Cardiac muscle cell (in vitro differentiated cells and primary cell): Measurements from ENCODE around the gene INSR. TPM values are rescaled to one million over a fixed set of nuclear protein-coding genes. Genes with fewer than 3 reads are reported as not detected.

Source experiments
- DNase-seq, 2 donors: peaks; one replicate each; pipeline versions ENCODE4 v3.0.0 to v3.0.0-alpha.2; 2010 to 2017; ENCODE audit warnings: low read depth in 1 of 2, low spot score in 1 of 2
- H3K27ac ChIP-seq: fragments of 200-600 bp; sonication (generic); 2 replicates; pipeline ENCODE4 v1.5.1; 2016
- H3K27me3 ChIP-seq: fragments of 200-600 bp; sonication (generic); 2 replicates; pipeline ENCODE4 v1.6.0; 2016; ENCODE audit warnings: control low read depth
- H3K36me3 ChIP-seq: fragments of 200-600 bp; sonication (generic); 2 replicates; pipeline ENCODE4 v1.5.1; 2016; ENCODE audit warnings: control low read depth
- H3K4me1 ChIP-seq: fragments of 200-600 bp; sonication (generic); 2 replicates; pipeline ENCODE4 v1.8.1; 2017; ENCODE audit warnings: low read depth, mild to moderate bottlenecking, mixed run types
- H3K4me3 ChIP-seq: fragments of 200-600 bp; sonication (generic); 2 replicates; pipeline ENCODE4 v1.5.1; 2016; ENCODE audit warnings: mild to moderate bottlenecking
- H3K9me3 ChIP-seq: fragments of 200-600 bp; sonication (generic); 2 replicates; pipeline ENCODE4 v1.5.1; 2017; ENCODE audit warnings: low read depth, mild to moderate bottlenecking, control low read depth
- CTCF ChIP-seq: IDR thresholded peaks from 2 replicates; pipeline ENCODE4 v1.5.1; 2012; ENCODE audit warnings: low read depth, mild to moderate bottlenecking, low read length
- polyA plus RNA-seq: library from polyadenylated mRNA; unstranded; fragments of >200 nt; fragmentation: Nextera tagmentation; extraction: Ambion mirVana; gene quantifications from 2 replicates; pipeline ENCODE4 v1.2.1, GENCODE V29; 2016
- total RNA-seq: library from RNA; depleted of rRNA; stranded (reverse); fragments of >200 nt; gene quantifications from 2 replicates; pipeline ENCODE4 v1.2.3, GENCODE V29; 2016

Gene INSR
- total RNA-seq: 27.8 and 34.9 TPM in 2 replicates
- 7.0 and 8.6 TPM in 2 replicates for polyA plus RNA-seq

- Histone ChIP-seq H3K36me3 (no peaks in the 10 kb centered on the region), H3K27ac (peak within 1 kb of the TSS; percentile 61), H3K27me3 (peaks cover 6% of the 10 kb centered on the region), H3K4me3 (peak within 1 kb of the TSS; percentile 84), H3K9me3 (no peaks in the 10 kb centered on the region), H3K4me1 (no peaks in the 10 kb centered on the region)
- DNase-seq: peak; percentile 91 to 94
- TF ChIP-seq CTCF: no peak
Observed at GRCh38 chr19:7293762-7294557, at the start of gene INSR. TSS of gene INSR (minus strand) at chr19:7294414. CDS start at chr19:7293891, 523 bp downstream.

- Histone ChIP-seq H3K4me3 (no peak overlapping the region), H3K4me1 (no peaks in the 10 kb centered on the region), H3K27me3 (no peaks in the 10 kb centered on the region), H3K9me3 (no peaks in the 10 kb centered on the region), H3K36me3 (no peaks in the 10 kb centered on the region), H3K27ac (no peak overlapping the region)
- TF ChIP-seq CTCF: no peak
- DNase-seq: no peak
Observed at GRCh38 chr19:7342143-7342542, 47.9 kb upstream of the INSR start.

GRCh38 chr19:7340959-7341837, 47.0 kb upstream of the INSR start:
- Histone ChIP-seq H3K27ac (no peak overlapping the region), H3K4me3 (no peak overlapping the region), H3K27me3 (no peaks in the 10 kb centered on the region), H3K9me3 (no peaks in the 10 kb centered on the region), H3K4me1 (no peaks in the 10 kb centered on the region), H3K36me3 (no peaks in the 10 kb centered on the region)
- peak; percentile 93 for TF ChIP-seq CTCF
- peak; percentile 83 to 85 for DNase-seq

GRCh38 chr19:7337380-7338194, 43.4 kb upstream of the INSR start:
- Histone ChIP-seq H3K36me3 (no peaks in the 10 kb centered on the region), H3K4me3 (no peak overlapping the region), H3K9me3 (no peaks in the 10 kb centered on the region), H3K27ac (no peak overlapping the region), H3K4me1 (no peaks in the 10 kb centered on the region), H3K27me3 (no peaks in the 10 kb centered on the region)
- DNase-seq: no peak
- TF ChIP-seq CTCF: no peak

GRCh38 chr19:7336321-7336973, 42.2 kb upstream of the INSR start:
- Histone ChIP-seq H3K27ac (no peak overlapping the region), H3K4me1 (no peaks in the 10 kb centered on the region), H3K36me3 (no peaks in the 10 kb centered on the region), H3K4me3 (no peak overlapping the region), H3K27me3 (no peaks in the 10 kb centered on the region), H3K9me3 (no peaks in the 10 kb centered on the region)
- no peak for TF ChIP-seq CTCF
- DNase-seq: no peak
